SK-N-MC (cell line): ENCODE measurements around the gene NDUFB7.

ENCODE experiments used
- EZH2 ChIP-seq: fragments of 200-600 bp; sonication (generic); IDR thresholded peaks from one replicate; pipeline ENCODE4 v1.6.1; 2017; ENCODE audit warnings: antibody characterized with exemption
- POLR2AphosphoS5 ChIP-seq: IDR thresholded peaks from 2 replicates; pipeline ENCODE4 v1.6.1; 2012; ENCODE audit warnings: mild to moderate bottlenecking, low read depth, low read length, borderline replicate concordance

- TF ChIP-seq EZH2, result no peak
- TF ChIP-seq POLR2AphosphoS5, result no peak
Observed at GRCh38 chr19:14606627-14607026, 34.8 kb upstream of the NDUFB7 start.
